Measurements from ENCODE around the gene AKR1A1. TPM values are rescaled to one million over a fixed set of nuclear protein-coding genes. Genes with fewer than 3 reads are reported as not detected.
A peak's percentile ranks its signal among the peaks of the same experiment; 100 is the strongest.

The AKR1A1 gene
- total RNA-seq, 4 donors from 2014 or later = 15.6 to 40.1 (median 37.1) TPM

DNA sequence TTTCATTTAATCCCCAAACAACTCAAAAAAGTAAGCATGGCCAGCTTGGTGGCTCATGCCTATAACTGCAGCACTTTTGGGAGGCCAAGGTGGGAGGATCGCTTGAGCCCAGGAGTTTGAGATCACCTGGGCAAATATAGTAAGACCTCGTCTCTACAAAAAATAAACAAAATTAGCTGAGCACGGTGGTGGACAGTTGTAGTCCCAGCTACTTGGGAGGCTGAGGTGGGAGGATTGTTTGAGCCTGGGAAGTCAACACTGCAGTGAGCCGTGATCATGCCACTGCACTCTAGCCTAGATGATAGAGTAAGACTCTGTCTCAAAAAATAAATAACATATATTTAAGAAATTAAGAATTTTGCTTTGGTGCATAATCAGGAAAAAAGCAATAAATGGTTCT is 6.1 kb upstream of the AKR1A1 start:
- no peaks in the 10 kb centered on the region for H3K4me1 ChIP-seq
- no peaks in the 10 kb centered on the region for H3K36me3 ChIP-seq
- peaks cover 0 to 2% (median 0%) of the 10 kb centered on the region in 3 donors for H3K27me3 ChIP-seq
- in situ Hi-C loops (cut with MboI; ENCODE audit: low sequenced_read_pairs in 4 of 4) = no loop called here
- DNase-seq (no peak), ATAC-seq (no peak)
- H3K9me3 ChIP-seq = no peaks in the 10 kb centered on the region
- intact Hi-C loops (cut with DNase I; ENCODE audit: low total_unique reads) = no loop called here
- no peak overlapping the region for H3K4me3 ChIP-seq
- no peak overlapping the region for H3K27ac ChIP-seq
- TF ChIP-seq POLR2A (IDR thresholded peaks at IDR 0.05) = no peak
- TF ChIP-seq, protein P1, sequence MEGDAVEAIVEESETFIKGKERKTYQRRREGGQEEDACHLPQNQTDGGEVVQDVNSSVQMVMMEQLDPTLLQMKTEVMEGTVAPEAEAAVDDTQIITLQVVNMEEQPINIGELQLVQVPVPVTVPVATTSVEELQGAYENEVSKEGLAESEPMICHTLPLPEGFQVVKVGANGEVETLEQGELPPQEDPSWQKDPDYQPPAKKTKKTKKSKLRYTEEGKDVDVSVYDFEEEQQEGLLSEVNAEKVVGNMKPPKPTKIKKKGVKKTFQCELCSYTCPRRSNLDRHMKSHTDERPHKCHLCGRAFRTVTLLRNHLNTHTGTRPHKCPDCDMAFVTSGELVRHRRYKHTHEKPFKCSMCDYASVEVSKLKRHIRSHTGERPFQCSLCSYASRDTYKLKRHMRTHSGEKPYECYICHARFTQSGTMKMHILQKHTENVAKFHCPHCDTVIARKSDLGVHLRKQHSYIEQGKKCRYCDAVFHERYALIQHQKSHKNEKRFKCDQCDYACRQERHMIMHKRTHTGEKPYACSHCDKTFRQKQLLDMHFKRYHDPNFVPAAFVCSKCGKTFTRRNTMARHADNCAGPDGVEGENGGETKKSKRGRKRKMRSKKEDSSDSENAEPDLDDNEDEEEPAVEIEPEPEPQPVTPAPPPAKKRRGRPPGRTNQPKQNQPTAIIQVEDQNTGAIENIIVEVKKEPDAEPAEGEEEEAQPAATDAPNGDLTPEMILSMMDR (IDR thresholded peaks at IDR 0.05 in 4 of 5, conservative IDR thresholded peaks at IDR 0.05 in 1 of 5) = no peak

DNA sequence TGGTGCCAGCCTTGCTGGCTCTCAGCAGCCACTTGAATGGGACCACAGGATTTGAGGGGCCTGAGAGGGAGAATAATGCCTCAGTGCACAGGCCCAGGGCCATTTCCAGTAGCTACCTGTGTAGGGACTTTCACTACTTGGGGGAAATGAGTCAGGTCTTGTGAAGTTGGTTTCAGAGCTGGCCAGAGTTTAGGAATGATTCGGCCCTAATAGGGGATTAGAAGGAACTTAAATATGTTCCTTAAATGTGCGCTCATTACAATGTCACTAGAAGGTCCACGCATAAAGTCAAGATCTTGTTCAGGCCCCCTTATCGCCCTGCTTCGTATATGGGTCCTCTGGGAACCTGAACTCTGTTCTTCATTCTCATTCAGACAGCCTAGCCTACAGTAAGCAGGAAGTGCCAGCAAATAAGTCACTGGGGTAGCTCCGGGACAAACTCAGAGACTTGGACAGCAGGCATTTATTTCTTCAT is 5.6 kb upstream of the AKR1A1 start:
- no peak overlapping the region for H3K27ac ChIP-seq
- DNase-seq (no peak), ATAC-seq (no peak)
- peaks cover 0 to 2% (median 0%) of the 10 kb centered on the region in 3 donors for H3K27me3 ChIP-seq
- in situ Hi-C loops (cut with MboI; ENCODE audit: low sequenced_read_pairs in 4 of 4) (no loop called here), intact Hi-C loops (cut with DNase I; ENCODE audit: low total_unique reads) (no loop called here)
- H3K4me1 ChIP-seq = peaks cover 0 to 1% of the 10 kb centered on the region in 2 donors
- no peaks in the 10 kb centered on the region for H3K9me3 ChIP-seq
- no peaks in the 10 kb centered on the region for H3K36me3 ChIP-seq
- H3K4me3 ChIP-seq = no peak overlapping the region
- TF ChIP-seq, protein P1 (IDR thresholded peaks at IDR 0.05 in 4 of 5, conservative IDR thresholded peaks at IDR 0.05 in 1 of 5) = no peak
- TF ChIP-seq POLR2A (IDR thresholded peaks at IDR 0.05) = no peak

DNA sequence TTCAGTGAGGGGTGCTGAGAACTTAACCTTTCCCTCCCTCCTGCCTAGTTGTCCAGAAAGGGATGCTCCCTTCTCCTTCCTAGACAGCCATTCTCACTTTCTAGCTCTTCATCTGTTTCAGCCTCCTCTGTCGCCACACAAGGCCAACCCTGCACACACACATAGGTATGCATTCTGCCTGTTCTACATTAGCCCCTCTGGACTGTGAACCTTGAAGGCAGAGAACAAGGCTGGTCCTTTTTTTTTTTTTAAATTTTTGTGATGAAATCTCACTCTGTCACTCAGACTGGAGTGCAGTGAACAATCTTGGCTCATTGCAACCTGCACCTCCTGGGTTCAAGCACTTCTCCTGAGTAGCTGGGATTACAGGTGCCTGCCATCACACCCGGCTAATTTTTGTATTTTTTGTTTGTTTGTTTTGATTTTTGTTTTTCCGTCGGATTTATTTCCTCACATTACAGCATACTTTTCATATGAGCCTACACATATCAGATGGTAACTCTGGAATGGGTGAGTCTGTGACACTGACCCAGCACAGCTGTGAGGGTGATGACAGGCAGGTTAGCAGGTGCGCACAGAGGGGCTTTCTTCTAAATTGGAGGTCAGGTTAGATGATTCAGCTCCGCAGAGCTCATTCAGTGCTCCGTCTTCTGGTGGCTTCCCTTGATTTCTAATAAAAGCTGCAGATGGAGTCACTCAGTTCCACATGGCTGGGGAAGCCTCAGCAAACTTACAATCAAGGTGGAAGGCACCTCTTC is 4.9 kb upstream of the AKR1A1 start:
- H3K9me3 ChIP-seq = no peaks in the 10 kb centered on the region
- H3K27me3 ChIP-seq = peaks cover 0 to 2% (median 0%) of the 10 kb centered on the region in 3 donors
- no peak for ATAC-seq
- DNase-seq = no peak
- no peaks in the 10 kb centered on the region for H3K36me3 ChIP-seq
- peaks cover 0 to 5% of the 10 kb centered on the region in 2 donors for H3K4me1 ChIP-seq
- intact Hi-C loops (cut with DNase I; ENCODE audit: low total_unique reads) (no loop called here), in situ Hi-C loops (cut with MboI; ENCODE audit: low sequenced_read_pairs in 4 of 4) (no loop called here)
- H3K4me3 ChIP-seq = no peak overlapping the region
- TF ChIP-seq, protein P1 (IDR thresholded peaks at IDR 0.05 in 4 of 5, conservative IDR thresholded peaks at IDR 0.05 in 1 of 5) = no peak
- no peak for TF ChIP-seq POLR2A (IDR thresholded peaks at IDR 0.05)
- H3K27ac ChIP-seq = no peak overlapping the region

DNA sequence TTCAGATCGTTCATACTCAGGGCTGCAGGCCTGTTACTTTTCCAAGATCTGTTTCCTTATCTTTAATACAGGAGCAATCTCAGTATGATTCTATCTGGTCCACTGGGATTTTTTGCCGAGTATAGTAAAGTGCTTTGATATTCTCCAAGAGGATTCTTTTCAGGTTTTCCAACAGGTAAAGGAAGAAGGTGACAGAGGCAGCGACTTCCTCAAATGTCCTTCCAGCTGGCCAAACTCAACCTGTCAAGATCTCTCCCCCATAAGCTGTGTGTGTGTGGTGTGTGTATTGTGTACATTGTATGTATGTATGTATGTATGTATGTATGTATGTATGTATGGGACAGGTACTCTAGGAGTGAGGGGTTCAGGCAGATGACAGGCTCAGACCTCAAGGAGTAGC is 1.1 kb downstream of the AKR1A1 start:
- no peaks in the 10 kb centered on the region for H3K9me3 ChIP-seq
- DNase-seq = no peak
- no peaks in the 10 kb centered on the region for H3K27me3 ChIP-seq
- TF ChIP-seq POLR2A (IDR thresholded peaks at IDR 0.05) = no peak
- TF ChIP-seq, protein P1 (IDR thresholded peaks at IDR 0.05 in 4 of 5, conservative IDR thresholded peaks at IDR 0.05 in 1 of 5) = no peak
- H3K4me1 ChIP-seq = peaks cover 9 to 11% of the 10 kb centered on the region in 2 donors
- ATAC-seq = no peak
- in situ Hi-C loops (cut with MboI; ENCODE audit: low sequenced_read_pairs in 4 of 4) = loop anchor here in 2 of 4 donors (10.0 to 25.0 kb wide), 2 partner anchors 537 to 539 kb away; partner anchors contain the start of genes HECTD3 (in 2 of the 2) and UROD (in 2 of the 2)
- peak overlapping the region; percentile 71 to 90 (median 86) for H3K4me3 ChIP-seq
- peak overlapping the region; percentile 88 to 94 (median 93) for H3K27ac ChIP-seq
- H3K36me3 ChIP-seq = peaks cover 0 to 14% of the 10 kb centered on the region in 2 donors
- intact Hi-C loops (cut with DNase I; ENCODE audit: low total_unique reads) = loop anchor here (2.0 kb wide), 1 partner anchor 541 kb away; the partner anchor contains the start of gene HECTD3

All from gastrocnemius medialis (tissue), 4 donors.